GM23338 (cell line): ENCODE data around the gene GOLM1. TPM values are rescaled to one million over a fixed set of nuclear protein-coding genes. Genes with fewer than 3 reads are reported as not detected.

Experiments used
- ATAC-seq: fragments of 200-7000 bp; cut with Tn5 transposase; 3 replicates; pipeline ENCODE4 v1.9.1; 2020
- DNase-seq: peaks from one replicate; pipeline ENCODE4 v3.0.0-alpha.2; 2015; ENCODE audit warnings: low spot score
- H2AFZ ChIP-seq: fragments of 200-600 bp; sonication (generic); 2 replicates; pipeline ENCODE4 v1.8.0; 2016; ENCODE audit warnings: antibody characterized with exemption, mild to moderate bottlenecking, moderate library complexity
- H3F3A ChIP-seq: fragments of 200-600 bp; sonication (generic); replicated peaks from 2 replicates; pipeline ENCODE4 v1.8.0; 2017; ENCODE audit warnings: antibody characterized with exemption, mixed run types, low read depth
- H3K27ac ChIP-seq: fragments of 200-600 bp; sonication (generic); 2 replicates; pipeline ENCODE4 v1.6.1; 2016; ENCODE audit warnings: low read depth
- H3K27me3 ChIP-seq: fragments of 200-600 bp; sonication (generic); 2 replicates; pipeline ENCODE4 v1.8.0; 2016; ENCODE audit warnings: mild to moderate bottlenecking, mixed run types, moderate library complexity; ENCODE audit not compliant: insufficient read depth
- H3K36me3 ChIP-seq: fragments of 200-600 bp; sonication (generic); 2 replicates; pipeline ENCODE4 v1.8.0; 2016; ENCODE audit warnings: mild to moderate bottlenecking; ENCODE audit not compliant: insufficient read depth
- H3K4me1 ChIP-seq: fragments of 200-600 bp; sonication (generic); 2 replicates; pipeline ENCODE4 v1.8.0; 2016; ENCODE audit warnings: mild to moderate bottlenecking, moderate library complexity; ENCODE audit not compliant: insufficient read depth
- H3K4me2 ChIP-seq: fragments of 200-600 bp; sonication (generic); 2 replicates; pipeline ENCODE4 v1.7.1; 2017; ENCODE audit warnings: mixed run types
- H3K4me3 ChIP-seq: fragments of 200-600 bp; sonication (generic); 2 replicates; pipeline ENCODE4 v1.6.1; 2016; ENCODE audit warnings: mixed run types
- H3K79me2 ChIP-seq: fragments of 200-600 bp; sonication (generic); replicated peaks from 2 replicates; pipeline ENCODE4 v1.8.0; 2017; ENCODE audit warnings: mild to moderate bottlenecking; ENCODE audit not compliant: insufficient read depth
- H3K9me2 ChIP-seq: fragments of 200-600 bp; sonication (generic); 2 replicates; pipeline ENCODE4 v1.8.0; 2017; ENCODE audit not compliant: insufficient read depth
- H4K20me1 ChIP-seq: fragments of 200-600 bp; sonication (generic); replicated peaks from 2 replicates; pipeline ENCODE4 v1.8.0; 2017; ENCODE audit warnings: mild to moderate bottlenecking; ENCODE audit not compliant: insufficient read depth
- H3K27ac Mint-ChIP-seq: 2 replicates; pipeline ENCODE4 v1.8.0; 2020; ENCODE audit warnings: inconsistent platforms, mild to moderate bottlenecking, moderate library complexity, mixed read lengths
- H3K27me3 Mint-ChIP-seq: 3 replicates; pipeline ENCODE4 v1.8.0; 2022; ENCODE audit warnings: low read depth, mild to moderate bottlenecking, moderate library complexity, mixed read lengths, inconsistent platforms; ENCODE audit not compliant: insufficient read depth, poor library complexity
- H3K36me3 Mint-ChIP-seq: 3 replicates; pipeline ENCODE4 v1.8.0; 2021; ENCODE audit warnings: low read depth, mild to moderate bottlenecking, inconsistent platforms, moderate library complexity, mixed read lengths
- H3K4me1 Mint-ChIP-seq: 3 replicates; pipeline ENCODE4 v1.8.0; 2020; ENCODE audit warnings: mild to moderate bottlenecking, inconsistent platforms, mixed read lengths
- H3K4me3 Mint-ChIP-seq: 3 replicates; pipeline ENCODE4 v1.8.0; 2021; ENCODE audit warnings: moderate library complexity, mild to moderate bottlenecking, inconsistent platforms, mixed read lengths
- H3K9me3 Mint-ChIP-seq: 3 replicates; pipeline ENCODE4 v1.8.0; 2020; ENCODE audit warnings: moderate library complexity, mild to moderate bottlenecking, inconsistent platforms, mixed read lengths
- CREB1 ChIP-seq: fragments of 250-450 bp; sonication (Bioruptor Pico); IDR thresholded peaks from 2 replicates; pipeline ENCODE4 v1.5.0; 2020; ENCODE audit warnings: low read depth, mild to moderate bottlenecking, moderate library complexity
- CTCF ChIP-seq, 2 experiments: fragments of 200-600 bp in 1 of 2; sonication (generic) in 1 of 2; conservative IDR thresholded peaks; 2 replicates each; pipeline versions ENCODE4 v1.5.1 to v1.6.1; 2016 to 2017; ENCODE audit warnings: antibody characterized with exemption in 2 of 2, low read depth in 2 of 2, mild to moderate bottlenecking in 2 of 2, moderate library complexity in 1 of 2
- ETS1 ChIP-seq: IDR thresholded peaks from 2 replicates; pipeline ENCODE4 v1.6.1; 2016; ENCODE audit warnings: antibody characterized with exemption
- EZH2 ChIP-seq: fragments of 200-600 bp; sonication (generic); IDR thresholded peaks from one replicate; pipeline ENCODE4 v1.8.0; 2017; ENCODE audit warnings: antibody characterized with exemption, mild to moderate bottlenecking, low read depth; ENCODE audit not compliant: unreplicated experiment
- EZH2phosphoT487 ChIP-seq: fragments of 200-600 bp; sonication (generic); IDR thresholded peaks from one replicate; pipeline ENCODE4 v1.8.1; 2018; ENCODE audit warnings: antibody characterized with exemption; ENCODE audit not compliant: unreplicated experiment
- JUNB ChIP-seq: IDR thresholded peaks from one replicate; pipeline ENCODE4 v1.6.1; 2016; ENCODE audit warnings: antibody characterized with exemption; ENCODE audit not compliant: unreplicated experiment
- POLR2AphosphoS5 ChIP-seq: IDR thresholded peaks from 2 replicates; pipeline ENCODE4 v1.6.1; 2016; ENCODE audit warnings: antibody characterized with exemption, low read depth
- REST ChIP-seq: IDR thresholded peaks from one replicate; pipeline ENCODE4 v1.6.1; 2018; ENCODE audit warnings: antibody characterized with exemption; ENCODE audit not compliant: unreplicated experiment
- ZNF114 ChIP-seq: fragments of 250-450 bp; sonication (Bioruptor Pico); IDR thresholded peaks from 2 replicates; pipeline ENCODE4 v1.5.0; 2020; ENCODE audit warnings: mild to moderate bottlenecking, moderate library complexity
- ZNF331 ChIP-seq: fragments of 250-450 bp; sonication (Bioruptor Pico); IDR thresholded peaks from 2 replicates; pipeline ENCODE4 v1.5.0; 2020; ENCODE audit warnings: low read depth, mild to moderate bottlenecking, moderate library complexity
- polyA plus RNA-seq: library from polyadenylated mRNA; unstranded; fragments of >200 nt; fragmentation: Nextera tagmentation; extraction: Ambion mirVana; gene quantifications from 2 replicates; pipeline ENCODE4 v1.2.1, GENCODE V29; 2016
- total RNA-seq: library from RNA; depleted of rRNA; stranded (reverse); fragments of >200 nt; shearing (Covaris generic); gene quantifications from 2 replicates; pipeline ENCODE4 v1.2.3, GENCODE V29; 2014

Gene GOLM1
- total and polyA plus RNA-seq, 2 experiments from 2014 or later, result 58.3 to 92.4 TPM

- TF ChIP-seq ZNF331 (no peak), ETS1 (no peak), CREB1 (no peak)
These were observed 52.0 kb downstream of the GOLM1 start (continued) for GRCh38 chr9:86047361-86047760.

GRCh38 chr9:86046930-86047341 lies 52.4 kb downstream of the GOLM1 start:
- no peak overlapping the region for H3K27ac ChIP-seq
- ATAC-seq (peak; percentile 66), DNase-seq (no peak)
- no peak overlapping the region for H2AFZ ChIP-seq
- H3K27me3 Mint-ChIP-seq, result no peaks in the 10 kb centered on the region
- H3K36me3 Mint-ChIP-seq, result no peaks in the 10 kb centered on the region; the same call in 2 of the 3 replicates
- peaks cover 4% of the 10 kb centered on the region; the same call in 1 of the 2 replicates for H4K20me1 ChIP-seq
- no peaks in the 10 kb centered on the region; the same call in 2 of the 3 replicates for H3K4me1 Mint-ChIP-seq
- no peaks in the 10 kb centered on the region for H3K27me3 ChIP-seq
- TF ChIP-seq EZH2phosphoT487, result no peak
- TF ChIP-seq ETS1, result no peak
- no peak for TF ChIP-seq REST
- no peak for TF ChIP-seq CTCF (conservative IDR thresholded peaks at IDR 0.05; ENCODE audit: low read depth in 2 of 2)
- TF ChIP-seq POLR2AphosphoS5, result no peak
- TF ChIP-seq ZNF331, result no peak
- no peak for TF ChIP-seq EZH2
- TF ChIP-seq ZNF114 (CRISPR knock-in tag), result no peak
- no peak for TF ChIP-seq JUNB
- no peaks in the 10 kb centered on the region for H3K79me2 ChIP-seq
- H3F3A ChIP-seq, result no peaks in the 10 kb centered on the region
- H3K4me1 ChIP-seq, result no peaks in the 10 kb centered on the region
- no peak overlapping the region for H3K4me2 ChIP-seq
- no peaks in the 10 kb centered on the region for H3K9me3 Mint-ChIP-seq
- peak overlapping the region; percentile 36 for H3K27ac Mint-ChIP-seq
- no peaks in the 10 kb centered on the region for H3K9me2 ChIP-seq
- H3K4me3 ChIP-seq, result no peak overlapping the region
- no peak overlapping the region for H3K4me3 Mint-ChIP-seq
- no peaks in the 10 kb centered on the region; the same call in 1 of the 2 replicates for H3K36me3 ChIP-seq
